PC-3 (cell line): ENCODE results near the gene POLR3G. TPM values are rescaled to one million over a fixed set of nuclear protein-coding genes. Genes with fewer than 3 reads are reported as not detected.

Source experiments
- ATAC-seq: fragments of 200-7000 bp; cut with Tn5 transposase; 2 replicates; pipeline ENCODE4 v1.9.1; 2020; ENCODE audit warnings: mild to moderate bottlenecking, moderate library complexity
- BruUV-seq: library from RNA; stranded (reverse); fragments of 400-500 nt; replicated peaks from 2 replicates; lab custom pipeline; 2021; lab: Mats Ljungman, UMichigan
- CTCF ChIA-PET: fragments of 300-600 bp; sonication (Branson Sonifier 250); formaldehyde crosslinking; loops from one replicate; lab custom pipeline; 2022; ENCODE audit warnings: antibody characterized with exemption; lab: Charles Lee
- POLR2A ChIA-PET: fragments of 300-600 bp; sonication (Branson Sonifier 250); formaldehyde crosslinking; loops from one replicate; lab custom pipeline; 2022; ENCODE audit warnings: antibody characterized with exemption; ENCODE audit not compliant: unreplicated experiment; lab: Charles Lee
- DNase-seq: peaks from one replicate; pipeline ENCODE4 v3.0.0-alpha.2; 2015
- H2AFZ ChIP-seq: fragments of 300-600 bp; sonication (generic); 2 replicates; pipeline ENCODE4 v1.6.0; 2016; ENCODE audit warnings: antibody characterized with exemption, low read length
- H3F3A ChIP-seq: fragments of 300-600 bp; sonication (generic); one replicate; pipeline ENCODE4 v1.6.0; 2017; ENCODE audit warnings: antibody characterized with exemption, low read length, control low read depth, mild to moderate bottlenecking; ENCODE audit not compliant: unreplicated experiment
- H3K27ac ChIP-seq: fragments of 300-600 bp; sonication (generic); 2 replicates; pipeline ENCODE4 v1.5.1; 2016; ENCODE audit warnings: mild to moderate bottlenecking, low read length
- H3K27me3 ChIP-seq: fragments of 300-600 bp; sonication (generic); 2 replicates; pipeline ENCODE4 v1.6.1; 2016; ENCODE audit warnings: low read length, mixed read lengths
- H3K36me3 ChIP-seq: fragments of 300-600 bp; sonication (generic); 2 replicates; pipeline ENCODE4 v1.6.1; 2016; ENCODE audit warnings: low read depth, mixed run types, low read length, mixed read lengths
- H3K4me1 ChIP-seq: fragments of 300-600 bp; sonication (generic); 2 replicates; pipeline ENCODE4 v1.5.1; 2016; ENCODE audit warnings: low read length; ENCODE audit not compliant: insufficient read depth
- H3K4me2 ChIP-seq: fragments of 300-600 bp; sonication (generic); 2 replicates; pipeline ENCODE4 v1.6.0; 2016; ENCODE audit warnings: low read length
- H3K4me3 ChIP-seq: fragments of 300-600 bp; sonication (generic); 2 replicates; pipeline ENCODE4 v1.5.1; 2016; ENCODE audit warnings: mild to moderate bottlenecking, low read length, mixed read lengths
- H3K79me2 ChIP-seq: fragments of 300-600 bp; sonication (generic); 2 replicates; pipeline ENCODE4 v1.6.1; 2017; ENCODE audit warnings: low read length, mixed read lengths
- H3K9ac ChIP-seq: fragments of 300-600 bp; sonication (generic); 2 replicates; pipeline ENCODE4 v1.6.0; 2016; ENCODE audit warnings: mild to moderate bottlenecking, low read length
- H3K9me2 ChIP-seq: fragments of 300-600 bp; sonication (generic); replicated peaks from 2 replicates; pipeline ENCODE4 v1.6.1; 2016; ENCODE audit warnings: mixed run types, low read length, mixed read lengths
- H3K9me3 ChIP-seq: fragments of 300-600 bp; sonication (generic); 2 replicates; pipeline ENCODE4 v1.6.1; 2016; ENCODE audit warnings: low read length, mixed read lengths
- H4K20me1 ChIP-seq: fragments of 300-600 bp; sonication (generic); 2 replicates; pipeline ENCODE4 v1.6.1; 2016; ENCODE audit warnings: low read length, mixed read lengths
- EZH2 ChIP-seq: fragments of 300-600 bp; sonication (generic); IDR thresholded peaks from one replicate; pipeline ENCODE4 v1.6.1; 2017; ENCODE audit warnings: antibody characterized with exemption, mild to moderate bottlenecking, low read length; ENCODE audit not compliant: unreplicated experiment
- EZH2phosphoT487 ChIP-seq: fragments of 300-600 bp; sonication (generic); IDR thresholded peaks from 2 replicates; pipeline ENCODE4 v1.6.1; 2018; ENCODE audit warnings: mild to moderate bottlenecking, antibody characterized with exemption, low read length, borderline replicate concordance
- intact Hi-C: fragments of 100-400 bp; cut with micrococcal nuclease; formaldehyde crosslinking; loops from 2 replicates; pipeline ENCODE4 v1.9.0; 2023
- total RNA-seq: library from RNA; depleted of rRNA; stranded (reverse); fragments of >200 nt; gene quantifications from 2 replicates; pipeline ENCODE4 v1.2.3, GENCODE V29; 2014
- TF ChIP-seq, protein P1 (sequence below): fragments of 300-600 bp; sonication (generic); conservative IDR thresholded peaks from 2 replicates; pipeline ENCODE4 v1.5.1; 2017; ENCODE audit warnings: antibody characterized with exemption, low read depth, mild to moderate bottlenecking, low read length

The POLR3G gene
- total RNA-seq, 1 experiment from 2014 or later: 42.2 TPM

DNA sequence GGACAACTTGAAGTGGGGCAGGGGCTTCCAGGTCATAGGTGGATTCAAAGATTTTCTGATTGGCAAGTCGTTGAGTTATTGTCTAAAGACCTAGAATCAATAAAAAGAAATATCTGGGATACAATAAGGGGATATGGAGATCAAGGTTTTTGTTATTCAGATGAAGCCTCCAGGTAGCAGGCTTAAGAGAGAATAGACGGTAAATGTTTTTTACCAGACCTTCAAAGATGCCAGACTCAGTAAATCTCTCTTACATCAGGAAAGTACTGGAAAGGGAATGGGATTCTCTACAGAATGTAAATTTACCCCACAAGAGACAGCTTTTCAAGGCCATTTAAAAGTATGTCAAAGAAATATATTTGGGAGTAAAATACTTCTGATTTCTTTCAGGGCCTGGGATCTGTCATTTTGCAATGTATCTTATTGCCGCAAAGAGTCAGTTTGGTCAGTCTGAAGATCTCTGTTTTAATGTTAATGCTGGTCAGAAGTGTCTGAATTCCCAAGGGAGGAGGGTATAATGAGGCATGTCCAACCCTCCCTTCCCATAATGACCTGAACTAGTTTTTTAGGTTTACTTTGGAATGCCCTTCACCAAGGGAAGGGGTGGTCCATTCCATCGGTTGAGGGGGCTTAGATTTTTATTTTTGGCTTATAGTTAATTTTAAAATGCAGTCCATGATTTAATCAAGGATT lies 68.3 kb downstream of the POLR3G start:
- Histone ChIP-seq H3K36me3 (no peaks in the 10 kb centered on the region), H4K20me1 (no peaks in the 10 kb centered on the region), H3F3A (peaks cover 3% of the 10 kb centered on the region), H3K9me2 (no peaks in the 10 kb centered on the region), H3K4me2 (no peak overlapping the region), H2AFZ (no peak overlapping the region), H3K9me3 (no peaks in the 10 kb centered on the region), H3K27ac (no peak overlapping the region), H3K27me3 (no peaks in the 10 kb centered on the region), H3K79me2 (no peaks in the 10 kb centered on the region), H3K4me3 (no peak overlapping the region), H3K4me1 (peaks cover 26% of the 10 kb centered on the region), H3K9ac (no peak overlapping the region)
- ATAC-seq (no peak), DNase-seq (no peak)
- ChIA-PET CTCF (no interaction called here), POLR2A (no interaction called here)
- intact Hi-C loops: no loop called here
- no TSS peak for BruUV-seq
- TF ChIP-seq, protein P1, sequence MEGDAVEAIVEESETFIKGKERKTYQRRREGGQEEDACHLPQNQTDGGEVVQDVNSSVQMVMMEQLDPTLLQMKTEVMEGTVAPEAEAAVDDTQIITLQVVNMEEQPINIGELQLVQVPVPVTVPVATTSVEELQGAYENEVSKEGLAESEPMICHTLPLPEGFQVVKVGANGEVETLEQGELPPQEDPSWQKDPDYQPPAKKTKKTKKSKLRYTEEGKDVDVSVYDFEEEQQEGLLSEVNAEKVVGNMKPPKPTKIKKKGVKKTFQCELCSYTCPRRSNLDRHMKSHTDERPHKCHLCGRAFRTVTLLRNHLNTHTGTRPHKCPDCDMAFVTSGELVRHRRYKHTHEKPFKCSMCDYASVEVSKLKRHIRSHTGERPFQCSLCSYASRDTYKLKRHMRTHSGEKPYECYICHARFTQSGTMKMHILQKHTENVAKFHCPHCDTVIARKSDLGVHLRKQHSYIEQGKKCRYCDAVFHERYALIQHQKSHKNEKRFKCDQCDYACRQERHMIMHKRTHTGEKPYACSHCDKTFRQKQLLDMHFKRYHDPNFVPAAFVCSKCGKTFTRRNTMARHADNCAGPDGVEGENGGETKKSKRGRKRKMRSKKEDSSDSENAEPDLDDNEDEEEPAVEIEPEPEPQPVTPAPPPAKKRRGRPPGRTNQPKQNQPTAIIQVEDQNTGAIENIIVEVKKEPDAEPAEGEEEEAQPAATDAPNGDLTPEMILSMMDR: no peak
- TF ChIP-seq EZH2 (no peak), EZH2phosphoT487 (no peak)

DNA sequence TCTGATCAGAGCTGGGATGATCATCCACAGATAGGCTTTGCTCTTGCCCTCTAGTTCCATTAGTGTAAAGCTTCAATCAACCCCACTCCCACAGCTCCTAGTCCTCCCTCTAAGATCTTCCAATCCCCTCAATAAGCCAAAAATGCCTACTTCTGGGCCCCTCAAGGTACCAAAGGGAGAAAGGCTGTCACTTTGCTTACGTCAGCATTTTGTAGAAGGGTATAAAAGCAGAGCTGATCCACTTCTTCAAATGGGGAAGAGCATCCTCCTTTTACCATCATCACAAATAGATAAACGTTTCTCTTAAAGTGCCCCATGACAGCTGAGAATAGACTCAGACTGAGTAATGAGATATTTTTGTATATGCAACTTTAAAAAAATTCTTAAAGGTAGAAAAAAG lies 70.8 kb downstream of the POLR3G start:
- DNase-seq (no peak), ATAC-seq (no peak)
- no peak overlapping the region for H3K4me2 ChIP-seq
- H3K4me3 ChIP-seq: no peak overlapping the region
- H3F3A ChIP-seq: peaks cover 3% of the 10 kb centered on the region
- H3K4me1 ChIP-seq: peaks cover 37% of the 10 kb centered on the region
- H4K20me1 ChIP-seq: no peaks in the 10 kb centered on the region
- CTCF ChIA-PET: no interaction called here
- H2AFZ ChIP-seq: no peak overlapping the region
- POLR2A ChIA-PET: no interaction called here
- no peak overlapping the region for H3K27ac ChIP-seq
- no peaks in the 10 kb centered on the region for H3K9me2 ChIP-seq
- no peaks in the 10 kb centered on the region for H3K9me3 ChIP-seq
- intact Hi-C loops: no loop called here
- BruUV-seq: no TSS peak
- H3K36me3 ChIP-seq: no peaks in the 10 kb centered on the region
- no peaks in the 10 kb centered on the region for H3K79me2 ChIP-seq
- TF ChIP-seq EZH2phosphoT487 (no peak), EZH2 (no peak)
- TF ChIP-seq, protein P1: no peak
- H3K27me3 ChIP-seq: no peaks in the 10 kb centered on the region
- H3K9ac ChIP-seq: no peak overlapping the region

- peaks cover 37% of the 10 kb centered on the region for H3K4me1 ChIP-seq
- peak overlapping the region; percentile 61; the same call in 1 of the 2 replicates for H3K4me2 ChIP-seq
- ATAC-seq (no peak), DNase-seq (no peak)
- H3K9me2 ChIP-seq: no peaks in the 10 kb centered on the region
- no peak overlapping the region for H3K4me3 ChIP-seq
- no peaks in the 10 kb centered on the region for H3K9me3 ChIP-seq
- BruUV-seq: no TSS peak
- H2AFZ ChIP-seq: no peak overlapping the region
- H3K79me2 ChIP-seq: no peaks in the 10 kb centered on the region
- ChIA-PET CTCF (no interaction called here), POLR2A (interaction anchor here (0.6 kb wide), 2 partner anchors 27 to 1143 kb away, joined by 3 read pairs; no protein-coding TSS in a partner anchor)
- TF ChIP-seq, protein P1: no peak
- TF ChIP-seq EZH2 (no peak), EZH2phosphoT487 (no peak)
- peaks cover 3% of the 10 kb centered on the region for H3F3A ChIP-seq
- H3K9ac ChIP-seq: no peak overlapping the region
- no peaks in the 10 kb centered on the region for H3K27me3 ChIP-seq
- no peaks in the 10 kb centered on the region for H3K36me3 ChIP-seq
- intact Hi-C loops: no loop called here
- H3K27ac ChIP-seq: 0 out of 2 replicates have a peak overlapping the region, but pooled peaks have one; percentile 67
- no peaks in the 10 kb centered on the region for H4K20me1 ChIP-seq
Measured at GRCh38 chr5:90546216-90546837, 71.7 kb downstream of the POLR3G start.
